Measurements from ENCODE around the gene DDX20.
"Not testable (repeated sequence)": the region's sequence is repeated elsewhere in the genome, so short reads cannot be mapped to it uniquely, and the experiment has no call there.

The DDX20 gene

DNA sequence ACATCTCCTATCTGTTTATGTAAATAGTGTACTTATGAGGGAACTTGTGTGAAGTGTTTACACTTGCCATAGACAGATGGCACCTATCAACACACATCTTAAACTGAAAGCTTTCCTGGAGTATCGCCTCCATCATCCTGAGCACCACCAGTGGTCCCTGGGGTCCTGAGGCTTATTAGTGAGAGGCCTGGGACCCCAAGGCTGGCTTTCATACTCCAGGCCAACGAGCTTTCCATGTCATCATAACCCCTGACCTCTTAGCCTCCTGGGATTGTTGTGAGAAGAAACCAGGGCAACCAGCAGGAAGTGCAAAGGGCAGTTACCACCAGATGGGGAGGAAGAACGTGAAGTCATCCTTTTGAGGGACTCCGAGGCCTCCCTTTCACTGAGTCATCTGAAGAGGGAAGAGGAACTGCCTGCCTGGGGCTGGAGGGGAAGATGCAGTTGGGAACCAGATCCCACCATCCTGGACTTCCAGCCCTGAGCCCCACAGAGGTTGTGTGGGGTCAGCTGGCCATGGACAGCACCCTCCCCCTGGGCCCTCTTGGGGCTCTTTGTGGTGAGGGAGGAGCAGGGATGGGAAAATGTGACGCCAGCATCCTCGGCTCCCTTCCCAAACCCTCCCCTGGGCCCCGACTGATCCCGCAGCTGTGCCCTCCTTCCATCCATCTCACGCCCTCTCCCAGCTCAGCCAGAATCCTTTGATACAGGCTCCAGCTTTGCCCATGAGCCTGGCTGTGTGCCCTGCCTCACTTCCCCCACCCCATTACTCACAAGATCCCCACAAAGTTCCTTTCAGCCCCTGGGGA is 22.3 kb upstream of the DDX20 start:
- peak; percentile 19 for DNase-seq (ENCODE audit: low spot score)

DNA sequence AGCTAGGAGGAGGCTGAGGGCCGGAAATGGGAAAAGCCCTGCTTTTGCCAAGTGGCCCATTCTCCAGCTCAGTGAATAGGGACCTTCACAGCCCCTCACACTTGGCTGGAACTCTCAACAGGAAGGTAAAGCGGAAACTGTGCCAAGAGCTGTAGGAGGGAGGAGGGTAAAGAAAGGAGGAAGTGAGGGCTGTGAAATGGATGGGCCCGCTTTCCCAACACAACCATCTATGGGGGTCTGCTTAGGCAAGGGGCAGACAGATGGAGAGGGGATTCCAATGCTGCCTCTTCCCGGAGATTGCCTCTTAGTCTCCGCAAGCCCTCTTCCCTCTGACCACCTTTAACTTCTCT is 21.7 kb upstream of the DDX20 start:
- DNase-seq (ENCODE audit: low spot score), result no peak

DNA sequence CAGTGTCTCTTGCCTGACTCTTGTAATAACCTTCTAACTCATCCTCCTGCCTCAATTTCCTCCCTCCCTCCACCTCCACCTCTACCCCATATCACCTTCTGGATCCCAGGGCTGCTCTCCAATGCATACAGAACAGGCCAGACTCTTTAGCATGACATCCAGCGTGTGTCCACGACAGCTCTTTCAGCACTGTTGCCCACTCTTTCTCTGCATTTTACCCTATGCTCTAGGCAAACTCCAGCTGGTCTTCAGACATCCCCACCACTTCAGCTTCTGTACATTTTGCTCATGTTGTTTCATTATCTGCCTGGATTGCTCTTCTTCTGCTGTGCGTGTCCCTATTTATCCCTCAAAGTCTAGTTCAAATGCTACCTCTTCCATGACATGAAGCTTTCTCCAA is 21.3 kb upstream of the DDX20 start:
- DNase-seq (ENCODE audit: low spot score), result no peak

DNA sequence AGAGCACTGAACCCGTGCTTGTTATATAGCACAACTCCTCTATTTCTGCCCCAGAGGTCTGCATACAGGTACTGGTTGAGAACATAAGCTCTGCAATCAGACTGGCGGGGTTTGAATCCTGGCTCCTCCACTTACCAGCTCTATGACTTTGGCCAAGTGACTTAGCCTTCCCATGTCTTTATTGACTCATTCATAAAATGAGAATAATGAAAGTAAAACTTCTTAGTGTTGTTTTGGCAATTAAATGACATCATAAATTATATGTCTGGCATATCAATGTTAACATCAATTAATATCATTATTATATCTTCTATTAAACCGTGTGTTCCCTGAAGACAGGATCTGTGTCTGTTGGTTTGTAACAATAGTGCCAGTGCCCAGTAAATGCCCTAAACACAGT is 20.8 kb upstream of the DDX20 start:
- no peak for DNase-seq (ENCODE audit: low spot score)

DNA sequence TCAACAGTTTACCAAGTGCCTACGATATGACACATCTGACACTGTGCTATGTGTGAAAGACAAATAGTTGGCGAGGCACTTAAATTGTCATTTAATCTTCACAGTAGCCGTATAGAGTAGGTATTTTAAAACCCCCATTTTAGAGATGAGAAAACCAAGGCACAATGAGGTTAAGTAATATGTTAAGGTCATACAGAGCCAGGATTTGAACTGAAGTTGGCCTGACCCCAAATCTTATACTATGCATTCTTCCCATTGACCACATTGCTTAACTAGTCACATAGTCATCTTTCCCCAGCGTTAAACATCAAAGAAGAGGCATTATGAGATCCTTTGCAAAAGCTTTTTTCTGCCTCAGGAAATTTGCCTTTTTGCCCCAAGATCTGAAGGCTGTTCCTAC is 20.4 kb upstream of the DDX20 start:
- DNase-seq (ENCODE audit: low spot score), result no peak

DNA sequence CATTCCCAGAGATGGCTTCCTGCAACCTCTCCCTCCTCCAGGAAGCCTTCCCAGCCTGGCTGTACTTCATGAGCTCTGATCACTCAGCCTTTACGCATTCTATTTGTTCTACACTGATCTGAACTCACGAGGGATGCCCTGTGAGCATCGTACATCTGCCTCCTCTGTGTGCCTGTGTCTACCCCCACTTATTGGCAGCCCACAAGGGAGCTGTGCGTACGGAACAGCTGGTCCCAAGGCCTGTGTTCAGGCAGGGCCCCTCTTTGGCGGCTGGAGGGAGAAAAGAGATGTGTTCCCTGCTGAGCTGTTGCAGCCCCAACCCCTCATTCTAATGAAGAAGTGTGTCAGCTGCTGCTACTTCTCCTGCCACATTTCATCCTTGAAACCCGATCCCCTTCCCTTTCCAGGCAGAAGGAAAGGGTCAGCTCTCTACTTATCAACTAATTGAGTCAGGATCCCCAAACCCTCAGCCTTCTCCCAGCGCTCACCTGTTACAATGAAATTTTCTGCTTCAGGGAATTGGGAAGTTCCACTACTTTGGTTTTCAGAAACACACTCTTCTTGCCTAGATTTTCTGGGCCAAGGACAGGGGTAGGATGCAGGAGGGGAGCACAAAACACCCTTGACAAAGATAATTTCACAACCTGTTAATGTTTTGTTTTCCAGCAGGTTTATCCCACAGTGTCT is 19.7 kb upstream of the DDX20 start:
- no peak for DNase-seq (ENCODE audit: low spot score)

DNA sequence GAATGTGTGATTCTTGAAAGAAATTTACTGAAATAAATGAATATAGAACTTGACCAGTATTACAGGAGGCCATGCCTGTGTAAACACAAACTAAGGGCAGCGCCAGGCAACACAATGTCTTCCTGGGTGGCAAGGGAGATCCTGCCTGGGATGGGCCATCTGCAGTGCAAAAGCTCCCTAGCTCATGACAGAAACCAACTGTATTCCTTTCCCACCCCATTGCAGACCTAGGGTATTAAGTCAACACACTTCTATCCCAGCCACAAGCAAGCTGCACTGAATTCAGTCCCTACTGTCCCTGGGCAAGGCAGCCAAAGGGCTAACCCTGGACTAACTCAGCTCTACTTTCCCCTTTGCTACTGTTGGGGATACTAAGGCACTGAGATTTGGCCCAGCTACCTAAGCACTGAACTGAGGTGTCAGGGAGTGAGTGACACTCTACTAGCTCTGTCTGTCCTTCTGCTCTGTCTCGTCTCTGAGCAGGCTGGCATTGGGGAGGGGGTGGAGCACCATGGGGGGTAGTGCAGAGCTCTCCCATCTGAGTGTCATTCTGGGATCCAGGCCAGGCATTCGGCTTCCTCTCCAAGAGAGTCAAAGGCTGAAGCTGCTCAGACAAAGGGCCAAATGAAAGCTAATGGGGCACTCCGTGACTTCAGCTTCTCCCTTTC is 19.0 kb upstream of the DDX20 start:
- DNase-seq (ENCODE audit: low spot score), result no peak

DNA sequence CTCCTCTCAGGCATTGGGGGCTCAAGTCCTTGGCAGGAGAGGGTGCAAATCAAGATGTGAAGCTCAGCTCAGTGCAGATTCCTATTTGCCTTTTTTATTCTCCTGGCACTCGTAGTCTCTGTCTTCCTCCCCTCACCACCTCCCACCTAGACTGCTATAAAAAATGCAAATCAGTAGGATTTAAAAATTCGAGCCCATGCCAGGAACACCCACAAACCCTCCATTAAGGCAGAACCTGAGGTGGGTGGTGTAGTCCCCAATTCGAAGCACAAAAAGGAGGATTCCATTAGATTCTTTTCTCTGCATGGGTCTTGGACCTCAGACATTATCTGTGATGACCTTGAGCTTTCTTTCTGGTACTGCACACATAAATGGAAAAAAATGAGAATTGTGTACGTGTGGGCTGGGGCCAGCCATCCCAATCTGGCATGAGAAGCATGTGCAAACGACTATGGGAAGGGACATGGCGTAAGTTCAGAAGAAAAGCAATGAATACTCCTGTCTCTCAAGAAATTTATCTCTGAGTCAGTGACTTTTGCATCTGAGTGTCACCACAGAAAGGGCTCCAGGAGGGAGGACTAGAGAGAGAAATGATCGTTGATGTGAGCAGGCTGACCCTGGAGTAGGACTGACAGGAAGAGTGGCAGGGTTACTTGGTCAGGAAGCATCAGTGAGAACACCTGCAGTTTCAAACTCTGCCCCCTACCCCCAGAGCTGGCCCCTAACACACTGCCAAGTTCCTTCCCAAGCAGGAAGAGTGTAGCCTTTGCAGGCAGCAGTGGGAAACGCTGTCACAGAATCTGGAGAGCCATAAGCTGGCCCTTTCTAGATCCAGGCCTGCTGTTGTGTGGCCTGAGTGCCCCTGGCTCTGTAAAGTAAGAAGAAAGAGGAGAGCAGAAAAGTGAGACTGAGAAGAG is 18.2 kb upstream of the DDX20 start:
- DNase-seq (ENCODE audit: low spot score), result no peak

DNA sequence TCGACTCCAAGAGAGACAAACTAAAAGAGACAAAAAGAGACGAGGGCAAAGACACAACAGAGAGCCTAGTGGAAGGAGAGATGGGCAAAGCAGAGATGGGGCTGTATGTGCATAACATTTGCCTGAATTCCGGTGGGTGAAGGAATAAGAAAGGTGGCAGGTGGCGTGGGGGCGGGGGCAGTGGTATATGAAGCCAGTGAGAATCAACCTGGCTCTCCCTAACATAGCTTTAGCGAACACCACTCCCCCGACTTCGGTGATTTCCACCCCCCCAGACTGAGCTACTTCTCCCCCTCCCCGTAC is 17.6 kb upstream of the DDX20 start:
- no peak for DNase-seq (ENCODE audit: low spot score)

DNA sequence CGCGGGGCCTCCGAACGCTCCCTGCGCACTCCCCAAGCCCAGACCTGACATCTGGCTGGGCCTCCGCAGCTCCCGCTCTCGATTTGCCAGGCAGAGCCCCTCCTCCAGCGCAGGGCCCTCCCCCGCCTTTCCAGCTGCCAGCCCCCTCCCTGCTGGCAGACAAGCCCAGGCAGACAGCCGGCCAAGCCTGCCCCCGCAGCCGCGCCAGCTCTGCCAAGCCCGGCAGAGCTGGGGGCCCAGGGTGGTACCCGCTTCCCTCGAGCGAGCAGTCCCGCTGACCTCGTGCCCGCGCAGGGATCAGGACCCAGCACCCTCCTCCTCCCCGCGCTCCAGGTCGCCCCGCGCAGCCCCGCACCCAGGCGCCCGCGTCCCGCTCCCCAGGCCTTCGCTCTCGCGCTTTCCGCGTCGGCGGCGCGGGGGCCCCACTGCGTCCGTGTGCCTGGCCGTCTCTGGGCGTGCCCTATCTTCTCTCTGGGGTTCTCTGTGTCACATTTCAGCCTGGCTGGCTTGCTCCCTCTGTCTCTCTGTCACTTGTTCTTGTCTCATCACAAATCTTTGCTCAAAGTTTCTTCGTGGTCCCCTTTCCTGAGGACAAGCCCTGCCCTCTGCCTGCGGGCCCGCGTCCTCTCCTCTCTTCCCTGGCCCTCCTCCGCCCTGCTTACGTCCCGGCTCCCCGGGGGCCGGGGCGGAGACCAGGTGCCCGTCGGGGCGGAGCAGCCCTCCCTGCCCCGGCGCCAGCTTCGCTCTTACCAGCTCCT is 17.1 kb upstream of the DDX20 start:
- DNase-seq (ENCODE audit: low spot score), result peak; percentile 12

DNA sequence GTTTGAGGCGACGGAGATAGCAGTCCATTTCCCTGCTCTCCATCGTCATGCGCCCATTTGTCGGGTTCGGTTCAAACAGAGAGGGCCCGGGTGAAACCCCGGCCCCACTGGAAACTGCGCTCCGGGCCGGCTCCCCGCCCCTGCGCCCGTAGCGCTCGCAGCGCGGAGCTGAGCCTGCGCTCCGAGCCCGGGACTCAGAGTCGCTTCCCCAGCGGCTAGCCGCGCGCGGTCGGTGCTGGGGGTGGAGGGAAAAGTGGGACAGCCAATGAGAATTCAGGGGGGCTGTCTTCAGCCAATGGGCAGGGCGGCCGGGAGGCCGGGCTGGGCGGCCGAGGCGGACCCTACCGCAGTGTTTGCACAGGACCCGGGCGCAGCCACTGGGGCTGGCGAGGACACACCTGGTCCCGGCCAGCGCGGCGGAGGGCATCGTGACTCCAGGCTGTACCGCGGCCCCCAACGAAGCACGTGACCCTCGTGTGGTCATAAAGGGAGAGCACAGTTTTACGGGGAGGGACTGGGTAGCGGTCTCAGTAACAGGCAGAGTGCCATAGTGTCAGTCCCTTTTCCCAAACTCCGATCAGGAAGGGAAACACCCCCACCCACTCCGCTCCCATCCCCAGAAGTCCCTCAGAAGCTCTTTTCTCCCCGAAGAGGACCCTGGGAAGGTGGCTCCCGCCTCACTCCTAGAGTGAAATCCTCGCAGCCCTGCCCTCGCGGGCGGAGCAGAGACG is 16.3 kb upstream of the DDX20 start, which contains the start of gene INKA2:
Gene INKA2, minus strand, starts transcription at position 202 of the 731 bp plus-strand sequence. Its CDS starts 153 bp downstream, at position 49.
- DNase-seq (ENCODE audit: low spot score), result peak; percentile 88

DNA sequence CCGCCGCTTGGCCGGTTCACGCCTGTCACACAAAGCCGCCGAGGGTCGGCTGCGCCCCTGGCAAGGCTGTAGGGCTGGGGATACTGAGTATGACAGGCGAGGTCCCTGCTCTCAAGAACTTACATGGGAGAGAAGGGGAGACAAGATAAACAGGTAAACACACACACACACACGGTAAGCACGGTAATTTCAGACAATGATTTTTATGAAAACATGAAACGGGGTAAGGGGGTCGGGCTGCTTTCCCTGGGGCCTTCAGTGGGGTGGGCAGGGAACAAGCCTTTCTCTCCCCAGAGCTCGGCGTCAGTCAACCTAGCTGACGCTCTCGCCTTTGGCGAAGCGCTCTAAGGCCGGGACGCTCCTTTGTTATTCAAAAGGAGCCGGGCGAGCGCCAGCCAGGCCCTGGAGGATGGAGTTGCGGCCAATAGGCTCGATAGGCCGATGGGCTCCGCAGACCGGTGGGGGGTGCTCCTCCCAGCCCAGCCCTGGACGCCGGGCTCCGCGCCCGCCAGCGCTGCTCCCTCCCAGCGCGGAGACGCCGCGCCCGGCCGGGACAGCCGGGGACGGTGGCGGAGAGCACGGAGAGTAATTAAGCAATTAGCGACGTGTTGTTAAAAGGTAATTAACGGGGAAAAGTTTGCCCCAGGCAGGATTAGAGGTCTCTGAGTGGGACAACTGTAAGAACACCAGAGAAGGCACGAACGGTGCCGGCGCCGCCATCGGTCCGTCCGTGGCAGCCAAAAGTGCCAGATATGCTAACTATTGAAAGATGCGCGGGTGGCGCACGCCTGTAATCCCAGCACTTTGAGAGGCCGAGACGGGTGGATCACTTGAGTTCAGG is 15.6 kb upstream of the DDX20 start:
- no peak for DNase-seq (ENCODE audit: low spot score)

DNA sequence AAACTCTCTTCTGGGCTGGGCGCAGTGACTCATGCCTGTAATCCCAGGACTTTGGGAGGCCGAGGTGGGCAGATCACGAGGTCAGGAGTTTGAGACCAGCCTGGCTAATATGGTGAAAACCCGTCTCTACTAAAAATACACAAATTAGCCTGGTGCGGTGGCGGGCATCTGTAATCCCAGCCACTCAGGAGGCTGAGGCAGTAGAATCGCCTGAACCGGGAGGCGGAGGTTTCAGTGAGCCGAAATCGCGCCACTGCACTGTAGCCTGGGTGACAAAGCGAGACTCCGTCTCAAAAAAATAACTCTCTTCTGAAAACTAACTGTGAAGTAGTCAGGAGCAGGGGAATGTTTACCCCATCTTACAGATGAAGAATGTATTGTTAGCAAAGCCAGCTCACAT is 13.4 kb upstream of the DDX20 start:
- not testable (repeated sequence) for DNase-seq (ENCODE audit: low spot score)

DNA sequence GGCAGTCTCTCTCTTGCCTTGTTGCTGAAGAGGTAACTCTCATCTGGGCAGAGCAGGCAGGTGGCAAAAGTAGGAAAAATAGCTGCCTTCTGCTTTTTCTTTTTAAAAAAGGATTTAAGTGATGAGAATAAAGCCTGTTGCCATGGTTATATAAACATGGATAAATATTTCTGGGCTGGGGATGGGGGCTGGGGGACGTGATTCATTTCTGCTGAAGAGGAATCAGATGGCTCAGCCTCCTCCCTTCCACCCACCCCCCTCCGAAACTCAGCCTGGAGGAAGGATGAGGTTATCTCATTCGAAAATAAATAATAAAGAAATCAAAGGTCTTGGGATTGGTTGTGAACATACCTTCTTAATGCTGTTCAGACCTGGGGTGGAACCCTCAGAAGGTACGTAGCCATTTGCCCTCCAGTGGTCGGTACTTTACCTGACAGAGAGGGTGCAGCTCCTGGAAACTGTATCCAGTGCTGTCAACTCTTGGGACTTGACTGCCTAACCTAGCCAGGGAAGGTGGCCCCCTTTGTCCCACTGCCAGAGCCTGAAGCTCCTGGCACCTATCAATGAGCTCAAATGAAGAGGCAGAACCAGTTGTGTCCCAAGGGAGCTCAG is 12.7 kb upstream of the DDX20 start:
- no peak for DNase-seq (ENCODE audit: low spot score)

DNA sequence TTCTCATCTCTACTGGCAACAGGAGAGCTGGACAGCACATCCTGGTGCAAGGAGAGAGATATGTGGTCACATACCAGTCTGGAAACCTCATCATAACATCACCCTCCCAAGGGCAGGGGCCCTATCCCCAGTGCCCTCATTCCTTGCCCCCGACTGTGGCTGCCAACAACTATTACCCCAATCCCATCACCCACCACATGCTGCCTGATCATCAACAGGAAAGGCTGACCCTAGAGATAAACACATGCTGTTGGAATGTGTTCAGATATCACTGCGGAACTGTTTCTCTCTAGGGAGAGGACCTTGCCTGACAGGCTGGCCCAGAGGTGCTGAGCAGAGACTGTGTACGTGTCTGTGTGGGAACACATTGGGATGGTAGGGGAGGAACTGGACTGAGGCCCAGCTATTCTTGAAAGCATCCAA is 12.0 kb upstream of the DDX20 start:
- no peak for DNase-seq (ENCODE audit: low spot score)

DNA sequence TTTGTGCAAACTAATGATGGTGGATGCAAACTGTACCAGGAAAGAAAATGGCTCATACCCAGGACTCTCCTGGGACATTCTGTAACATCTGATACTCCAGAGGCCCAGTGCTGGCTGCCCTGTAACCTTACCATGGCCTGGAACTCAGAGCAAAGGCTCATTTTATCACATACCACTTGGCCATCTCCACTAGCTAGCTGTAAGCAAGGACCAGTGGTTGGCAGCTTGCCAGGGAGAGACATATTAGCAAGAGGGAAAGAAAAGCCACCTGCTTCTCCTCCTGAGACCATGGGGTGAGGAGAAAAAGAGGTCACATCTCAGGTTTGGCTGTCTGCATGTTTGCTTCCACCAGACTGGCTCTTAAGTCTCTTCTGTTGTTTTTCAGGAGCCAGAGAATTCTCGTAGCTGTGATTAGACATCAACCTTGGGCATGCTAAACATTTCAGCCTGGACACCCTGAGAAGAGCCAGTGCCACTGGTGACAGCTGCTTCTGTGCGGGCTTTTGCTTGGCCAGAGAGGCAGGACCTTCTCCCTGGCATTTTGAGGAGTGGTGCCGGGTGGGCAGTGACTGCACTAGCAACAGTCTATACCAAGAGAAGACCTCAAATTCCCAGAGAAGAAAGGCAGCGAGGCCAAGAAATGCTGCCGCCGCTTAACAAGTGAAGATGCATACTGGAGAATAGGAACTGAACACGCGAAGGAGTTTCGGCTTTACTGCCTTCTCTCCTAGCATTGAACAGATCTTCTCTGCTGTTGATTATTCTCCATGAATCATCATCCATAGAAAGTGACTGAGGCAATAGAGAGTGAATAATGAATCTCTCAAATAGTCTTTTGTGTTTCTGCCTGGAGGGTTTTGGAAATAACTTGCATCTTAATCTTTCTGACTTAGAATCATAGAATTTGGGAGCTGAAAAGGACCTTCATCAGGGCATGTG is 9.8 kb upstream of the DDX20 start:
- DNase-seq (ENCODE audit: low spot score), result no peak

DNA sequence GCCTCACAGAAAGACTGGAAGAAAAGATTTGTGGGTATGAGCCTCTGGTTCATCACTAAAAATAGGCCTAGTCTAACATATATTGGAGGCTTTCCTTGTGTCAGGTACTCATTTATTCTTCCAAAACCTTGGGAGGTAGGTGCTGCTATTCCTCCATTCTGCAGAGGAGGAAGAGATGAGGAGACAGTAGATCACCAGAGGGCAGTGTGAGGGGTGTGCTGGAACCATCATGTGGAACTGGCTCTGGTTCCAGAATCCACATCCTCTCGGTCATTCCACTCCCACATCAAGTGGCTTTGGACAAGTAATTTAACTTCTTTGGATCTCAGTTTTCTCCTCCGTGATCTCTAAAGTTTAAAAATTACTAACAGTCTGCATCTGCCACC is 9.1 kb upstream of the DDX20 start:
- no peak for DNase-seq (ENCODE audit: low spot score)

DNA sequence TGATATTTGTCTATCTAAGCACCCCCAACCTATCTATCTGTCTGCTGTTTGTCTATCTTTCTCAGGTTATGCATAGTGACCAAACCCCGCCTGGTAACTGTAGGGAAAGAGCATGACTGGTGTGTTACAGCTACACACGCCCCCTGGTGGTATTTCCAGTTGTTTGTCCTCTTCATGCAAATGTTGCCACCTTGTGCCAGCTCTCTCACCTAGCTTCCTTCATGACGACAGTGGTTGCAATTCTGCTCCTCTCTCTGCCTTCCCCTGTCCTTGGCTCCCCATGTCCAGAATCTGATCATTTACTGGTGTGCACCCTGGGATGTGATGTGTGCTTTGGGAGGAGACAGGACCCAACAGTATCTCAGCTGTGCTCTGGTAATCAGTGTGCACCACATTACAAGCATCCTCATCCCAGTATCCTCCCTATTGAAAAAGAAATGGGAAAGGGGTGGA is 8.4 kb upstream of the DDX20 start:
- DNase-seq (ENCODE audit: low spot score), result peak; percentile 91
